NCI-H2081 (cell line): Measurements from ENCODE around the gene ANK2.
A peak's percentile ranks its signal among the peaks of the same experiment; 100 is the strongest.

Experiments
- DNase-seq, 2 experiments: peaks; one replicate each; lab custom pipeline; 2025; lab: John Stamatoyannopoulos, UW

ANK2 gene

DNA sequence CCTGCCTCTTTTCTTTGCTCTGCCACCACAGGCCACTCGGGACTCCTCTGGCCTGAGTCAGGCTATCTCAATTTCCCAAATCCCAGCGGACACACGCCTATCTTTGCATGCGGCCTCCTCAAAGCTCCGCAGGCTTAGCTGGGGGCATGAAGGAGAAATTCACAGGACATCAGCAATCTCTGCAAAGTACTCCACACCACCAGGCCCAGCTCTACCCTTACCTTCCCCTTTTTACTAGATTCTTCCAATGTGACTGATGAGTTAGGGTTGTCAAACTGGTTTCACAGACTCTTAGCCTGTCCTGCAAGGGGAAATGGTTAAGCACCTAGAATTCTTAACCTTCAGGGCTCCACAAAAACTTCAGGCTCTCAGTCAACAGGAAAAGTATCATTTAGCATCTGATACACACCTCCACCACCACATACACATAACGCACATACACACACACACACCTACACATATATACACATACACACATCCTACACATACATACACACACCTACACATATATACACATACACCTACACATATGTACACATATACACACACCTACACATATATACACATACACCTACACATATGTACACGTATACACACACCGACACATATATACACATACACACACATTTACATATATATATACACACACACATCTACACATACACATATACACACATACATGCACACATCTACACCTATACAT is 349.1 kb downstream of the ANK2 start:
- no peak for DNase-seq

DNA sequence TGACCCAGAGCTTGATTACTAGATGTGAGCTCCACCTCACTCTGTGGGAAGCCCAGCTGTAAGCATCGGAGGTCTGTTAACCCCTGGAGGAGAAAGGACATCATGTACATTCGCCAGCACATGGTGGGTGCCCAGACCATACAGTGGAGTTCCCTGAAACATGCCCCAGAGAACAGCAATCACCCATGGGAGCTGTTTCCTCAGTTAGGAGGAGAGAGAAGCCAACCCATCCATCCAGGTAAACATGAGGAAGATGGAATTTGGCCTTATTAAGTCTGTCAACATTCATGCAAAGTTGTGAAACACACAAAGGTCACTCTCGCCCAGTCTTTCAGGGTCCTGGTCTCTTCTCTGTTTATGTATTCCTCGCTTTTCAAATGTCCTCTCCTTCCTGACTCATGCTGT is 354.7 kb downstream of the ANK2 start:
- DNase-seq: no peak

DNA sequence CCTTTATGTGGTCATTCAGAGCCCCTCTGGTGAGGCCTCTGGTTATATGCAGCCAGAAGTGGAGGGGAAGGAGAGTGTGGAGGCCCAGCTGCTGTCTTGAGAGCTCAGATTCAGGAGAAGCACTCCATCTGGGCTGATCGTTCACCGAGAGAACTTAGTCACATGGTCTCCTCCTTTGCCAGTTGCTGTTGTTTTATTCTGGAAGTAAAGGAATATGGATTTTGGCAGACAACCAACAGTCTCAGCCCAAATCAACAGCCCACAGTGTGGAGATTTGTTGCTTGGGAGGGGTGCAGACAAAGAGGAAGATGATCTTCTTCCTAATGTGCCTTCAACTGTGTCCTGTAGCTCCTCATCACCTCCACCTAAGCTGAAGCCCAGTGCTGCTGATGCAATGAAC is 355.4 kb downstream of the ANK2 start:
- DNase-seq: no peak

DNA sequence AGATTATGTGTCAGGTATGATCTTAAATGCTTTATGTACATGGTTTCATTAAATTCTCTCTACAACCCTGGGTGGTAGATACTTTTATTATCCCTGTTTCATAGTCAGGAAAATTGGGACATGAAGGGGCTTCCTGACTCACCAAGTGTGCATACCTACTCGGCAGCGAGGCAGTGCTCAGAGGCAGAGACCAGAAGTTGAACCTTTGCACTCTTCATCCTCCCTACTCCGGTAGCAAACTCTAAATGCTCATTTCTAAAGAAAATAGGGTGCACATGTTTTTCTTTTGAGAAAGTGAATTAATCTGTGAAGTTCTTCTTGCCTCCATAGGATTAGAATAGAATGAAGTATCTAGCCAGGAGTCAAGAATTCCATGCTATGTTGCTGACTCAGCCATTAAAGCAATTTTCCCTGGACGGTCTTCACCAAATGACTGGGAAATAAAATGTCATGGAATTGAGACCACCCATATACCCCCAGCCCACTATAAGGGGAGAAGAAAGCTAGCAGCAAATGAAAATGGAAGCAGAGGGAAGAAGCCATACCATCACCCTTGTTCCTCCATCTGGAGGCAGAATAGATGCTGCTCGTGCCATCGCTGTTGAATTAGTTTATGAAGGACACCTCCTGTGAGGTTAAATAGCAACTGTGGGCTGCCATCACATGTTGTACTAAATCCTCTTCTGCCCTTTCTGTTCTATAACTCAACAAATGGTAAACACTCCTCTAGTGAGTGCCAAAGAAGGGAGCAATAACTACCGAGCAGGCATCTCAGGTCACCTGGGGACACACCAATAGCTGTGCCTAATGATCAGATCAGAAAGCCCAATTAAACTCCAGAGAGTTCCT is 356.6 kb downstream of the ANK2 start:
- no peak for DNase-seq

DNA sequence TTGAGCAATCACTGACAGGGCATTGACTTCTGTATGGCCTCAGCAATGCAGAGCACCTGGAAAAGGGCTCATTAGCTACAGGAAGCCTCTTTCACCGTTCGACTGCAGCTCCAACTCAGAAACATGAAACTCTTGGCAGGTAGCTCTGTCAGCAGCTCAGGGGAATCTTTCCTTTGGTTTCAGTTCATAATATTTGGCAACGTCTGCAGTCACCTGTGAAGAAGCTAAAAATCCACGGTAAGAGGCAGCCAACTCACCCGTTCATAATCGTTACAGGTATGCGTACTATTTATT is 357.2 kb downstream of the ANK2 start:
- DNase-seq: peak; percentile 63 to 86

DNA sequence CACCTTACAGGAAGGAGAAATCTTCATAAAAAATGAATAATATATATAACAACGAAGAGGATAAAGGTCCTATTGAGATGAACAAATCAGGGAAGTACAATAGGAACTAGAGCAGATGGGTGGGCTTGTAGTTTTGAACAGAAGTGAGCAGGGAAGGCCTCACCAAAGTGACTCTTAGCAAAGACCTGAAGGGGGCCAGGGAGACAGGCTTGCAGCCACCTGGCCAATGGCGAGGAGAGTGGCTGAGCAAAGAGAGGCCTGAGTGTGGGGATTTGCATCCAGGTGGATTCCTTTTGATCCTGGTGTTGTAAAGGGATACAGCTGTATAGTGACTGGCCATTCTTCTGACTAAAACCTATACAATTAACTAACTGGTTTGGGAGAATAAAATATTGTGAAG is 358.0 kb downstream of the ANK2 start:
- DNase-seq: peak; percentile 33 to 37

DNA sequence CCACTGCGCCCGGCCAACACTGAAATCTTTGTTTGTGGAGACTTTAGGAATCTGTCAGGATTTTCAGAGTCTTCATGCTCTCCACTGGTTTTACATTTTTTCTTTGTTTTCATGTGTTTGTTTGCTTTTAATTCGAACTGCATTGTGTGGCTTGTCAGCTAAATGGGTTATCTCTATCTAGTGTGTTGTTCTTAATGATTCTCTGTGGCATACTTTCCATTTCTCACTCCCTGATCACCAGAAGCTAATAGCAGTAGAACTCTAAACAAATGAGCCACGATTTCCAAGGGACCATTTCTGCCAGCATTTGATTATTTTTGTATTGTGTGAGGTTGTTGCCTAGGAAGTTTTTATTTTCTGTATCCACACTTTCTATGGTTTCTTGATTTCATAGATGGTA is 359.7 kb downstream of the ANK2 start:
- no peak for DNase-seq

DNA sequence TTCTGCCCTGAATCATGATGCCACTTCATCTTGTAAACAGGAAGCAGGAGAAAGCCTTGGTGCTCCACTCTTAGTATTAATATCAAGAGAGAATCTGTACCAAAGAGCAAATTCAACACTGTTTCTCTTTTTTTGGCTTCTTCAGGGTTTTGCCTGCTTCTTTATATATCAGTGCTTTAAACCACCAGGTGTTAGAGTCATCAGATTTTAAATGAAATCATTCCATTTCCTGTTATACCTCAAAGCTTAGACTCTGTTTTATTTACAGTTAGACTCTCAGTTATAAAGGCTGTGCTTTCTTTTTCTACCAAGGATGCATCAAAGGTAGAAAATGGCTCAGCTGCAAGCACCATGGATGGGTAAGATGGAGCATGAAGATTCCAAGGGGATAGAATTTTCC is 361.2 kb downstream of the ANK2 start:
- DNase-seq: no peak

DNA sequence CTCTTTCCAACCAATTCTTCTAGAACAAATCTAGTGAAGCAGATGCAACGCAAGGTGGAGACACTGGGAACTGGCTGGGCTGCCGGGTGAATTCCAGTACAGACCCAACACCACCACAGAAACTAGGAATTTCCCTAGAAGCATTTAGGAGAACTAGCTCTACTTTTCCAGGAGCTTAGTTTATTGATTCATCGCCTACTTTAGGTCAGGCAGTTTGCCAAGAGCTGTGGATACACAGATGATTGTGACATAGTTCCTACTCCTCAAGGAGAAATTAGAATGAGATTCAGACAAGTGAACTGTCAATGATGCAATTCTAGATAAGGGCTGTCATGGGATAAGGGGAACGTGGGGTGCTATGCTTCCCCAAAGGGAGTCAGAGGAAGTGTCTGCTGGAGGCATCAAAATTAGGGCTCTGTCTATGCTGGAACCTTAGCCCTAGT is 362.1 kb downstream of the ANK2 start:
- no peak for DNase-seq

DNA sequence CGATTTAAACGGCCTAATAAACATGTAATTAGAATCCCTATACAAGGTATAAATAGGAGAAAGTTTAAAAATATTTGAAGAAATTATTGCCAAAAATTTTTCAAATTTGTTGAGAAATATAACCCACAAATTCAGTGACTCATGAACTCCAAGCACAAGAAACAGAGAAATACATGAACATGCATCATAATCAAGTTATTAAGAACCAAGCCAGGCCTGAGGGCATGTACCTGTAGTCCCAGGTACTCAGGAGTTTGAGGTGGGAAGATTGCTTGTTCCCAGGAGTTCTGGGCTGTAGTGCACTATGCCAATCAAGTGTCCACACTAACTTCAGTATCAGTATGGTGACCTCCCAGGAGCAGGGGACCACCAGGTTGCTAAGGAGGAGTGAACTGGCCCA is 370.2 kb downstream of the ANK2 start:
- no peak for DNase-seq

DNA sequence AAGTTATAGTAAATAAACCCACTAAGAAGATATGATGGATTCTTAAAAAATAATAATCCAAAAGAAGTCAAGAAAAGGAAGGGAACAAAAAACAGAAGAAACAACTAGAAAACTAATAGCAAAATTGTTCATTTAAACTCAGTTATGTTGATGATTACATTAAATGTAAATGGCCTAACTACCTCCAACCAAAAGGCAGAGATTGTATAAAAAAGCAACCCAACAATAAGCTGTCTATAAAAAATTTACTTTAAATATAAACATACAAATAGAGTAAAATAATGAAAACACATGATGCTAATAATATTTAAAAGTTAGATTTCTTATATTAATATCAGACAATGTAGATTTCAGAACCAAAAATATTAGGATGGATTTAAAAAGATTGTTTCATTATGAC is 371.5 kb downstream of the ANK2 start:
- DNase-seq: no peak

DNA sequence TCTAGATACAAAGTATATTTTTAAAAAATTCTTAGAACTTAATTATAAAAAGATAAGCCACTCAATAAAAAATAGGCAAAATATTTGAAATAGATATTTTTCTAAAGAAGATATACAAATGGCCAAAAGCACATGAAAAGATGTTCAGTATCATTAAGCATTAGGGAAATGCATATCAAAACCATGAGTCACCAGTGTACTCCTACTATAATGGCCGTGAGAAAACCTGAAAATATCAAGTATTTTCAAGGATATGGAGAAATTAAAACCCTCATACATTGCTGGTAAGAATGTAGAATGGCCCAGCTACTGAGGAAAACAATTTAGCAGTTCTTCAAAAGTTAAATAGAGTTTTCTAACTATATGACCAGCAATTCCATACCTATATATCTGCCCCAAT is 374.2 kb downstream of the ANK2 start:
- DNase-seq: no peak

DNA sequence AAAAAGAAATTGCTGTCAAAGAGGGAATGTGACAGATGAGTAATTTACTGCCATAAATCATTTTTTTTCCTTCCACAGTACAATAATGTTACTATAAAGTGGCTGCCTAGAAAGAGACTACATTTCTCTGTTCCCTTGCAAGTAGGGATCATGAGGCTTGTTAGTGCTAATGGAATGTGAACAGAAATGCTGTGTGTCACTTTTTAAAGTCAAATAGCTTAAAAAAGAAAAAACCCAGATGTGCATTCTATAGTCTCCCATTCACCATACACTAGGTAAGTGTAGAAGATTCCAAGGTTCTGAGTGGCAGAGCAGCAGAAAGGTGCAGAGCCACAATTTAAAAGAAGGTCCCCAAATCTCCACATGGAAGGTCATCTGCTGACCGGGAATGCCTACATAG is 383.7 kb downstream of the ANK2 start:
- no peak for DNase-seq
